ENCODE results near the gene SNX10. TPM values are rescaled to one million over a fixed set of nuclear protein-coding genes. Genes with fewer than 3 reads are reported as not detected.

SNX10 gene
- total RNA-seq, 1 experiment from 2014 or later: 9.4 TPM

DNA sequence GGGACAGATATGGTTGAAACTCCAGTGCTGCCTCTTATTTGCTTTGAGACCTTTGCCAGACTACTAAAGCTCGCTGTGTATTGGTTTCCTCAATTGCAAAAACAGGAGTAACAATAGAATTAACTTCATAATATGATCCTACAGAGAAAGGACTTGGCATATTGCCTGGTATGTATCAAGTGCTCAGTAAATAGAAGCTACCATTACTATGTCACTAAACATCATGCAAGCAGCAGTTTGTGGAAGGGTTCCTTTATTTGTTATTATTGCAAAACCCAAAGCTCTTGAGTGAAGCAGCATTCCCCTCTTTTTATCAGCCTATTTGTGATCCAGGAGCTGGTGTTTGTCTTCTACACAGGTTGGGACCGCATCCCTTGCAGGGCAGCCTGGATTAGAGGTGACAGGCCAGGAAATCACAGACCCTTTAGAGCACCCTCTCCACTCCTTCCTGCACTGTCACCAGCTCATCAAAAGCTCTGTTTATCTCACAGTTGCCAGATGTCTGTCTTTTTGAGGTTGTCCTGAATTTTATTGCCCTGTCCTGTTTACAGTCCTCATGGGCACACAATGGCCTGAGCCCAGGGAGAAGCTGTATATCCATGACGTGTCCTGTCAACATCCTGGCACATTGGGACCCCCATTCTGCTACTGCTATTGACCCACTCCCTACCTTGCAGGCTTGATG is 121.5 kb downstream of the SNX10 start:
- no peaks in the 10 kb centered on the region for H3K9me3 Mint-ChIP-seq
- H3T11ph ChIP-seq (ENCODE audit: low read length): no peak overlapping the region
- H4K8ac ChIP-seq (replicated peaks; ENCODE audit: insufficient read length, low read depth, low read length): no peak overlapping the region
- no peak overlapping the region for H2BK120ac ChIP-seq (ENCODE audit: low read depth, low read length, poor library complexity, severe bottlenecking)
- H3K27me3 ChIP-seq (ENCODE audit: insufficient read depth, low read length): no peaks in the 10 kb centered on the region
- H3K36me3 Mint-ChIP-seq (ENCODE audit: insufficient read depth in 1 of 3, low read depth in 3 of 3): no peaks in the 10 kb centered on the region; a peak in 1 of 7 replicates
- H3K9ac ChIP-seq (ENCODE audit: extremely low read depth, insufficient read length, low read length): no peak overlapping the region
- no peaks in the 10 kb centered on the region for H3K9me3 ChIP-seq (ENCODE audit: control insufficient read depth, low read depth, low read length)
- no peak overlapping the region for H2AFZ ChIP-seq (ENCODE audit: low read length)
- peaks cover 5 to 7% of the 10 kb centered on the region in 2 experiments for H3K4me1 Mint-ChIP-seq
- DNase-seq: no peak
- no peak overlapping the region for H3K4ac ChIP-seq (ENCODE audit: low read depth, low read length)
- no peak overlapping the region for H3K4me2 ChIP-seq (ENCODE audit: insufficient read depth, insufficient read length, low read length)
- H3K4me1 ChIP-seq (ENCODE audit: insufficient read depth, low read length): no peaks in the 10 kb centered on the region; the same call in 1 of the 2 replicates
- H3K79me2 ChIP-seq (ENCODE audit: insufficient read depth, low read length): no peaks in the 10 kb centered on the region
- H2BK5ac ChIP-seq (ENCODE audit: insufficient read length, low read length): no peak overlapping the region
- H2BK12ac ChIP-seq (ENCODE audit: insufficient read length, low read depth, low read length): no peak overlapping the region
- no peaks in the 10 kb centered on the region for H3K27me3 Mint-ChIP-seq (ENCODE audit: low read depth)
- H2BK15ac ChIP-seq (ENCODE audit: low read depth, low read length): no peak overlapping the region
- H3K4me3 Mint-ChIP-seq: no peak overlapping the region
- no peak overlapping the region for H4K5ac ChIP-seq (ENCODE audit: insufficient read length, low read depth, low read length)
- no peak for TF ChIP-seq CTCF (conservative IDR thresholded peaks at IDR 0.05)
- H4K91ac ChIP-seq (ENCODE audit: insufficient read length, low read depth, low read length): no peak overlapping the region
- no peak overlapping the region for H3K27ac ChIP-seq (ENCODE audit: insufficient read length, low read depth, low read length)
- H2BK20ac ChIP-seq (ENCODE audit: low read depth, low read length, poor library complexity, severe bottlenecking): no peak overlapping the region
- H3K23me2 ChIP-seq (ENCODE audit: insufficient read length, low read depth, low read length, poor library complexity, severe bottlenecking): no peaks in the 10 kb centered on the region
- no peak overlapping the region; a peak in 1 of 7 replicates for H3K27ac Mint-ChIP-seq
- WGBS (ENCODE audit: extremely low coverage, insufficient read length, low lambda C conversion rate): no CpG with 5 or more reads among the region's 3 CpGs
- no peak overlapping the region for H3K23ac ChIP-seq (ENCODE audit: insufficient read length, low read depth, low read length)
- no peak overlapping the region for H3K18ac ChIP-seq (ENCODE audit: insufficient read length, low read depth, low read length)
- no peak overlapping the region for H3K56ac ChIP-seq (ENCODE audit: insufficient read length, low read depth, low read length)
- H3K14ac ChIP-seq (ENCODE audit: insufficient read depth, low read length): no peak overlapping the region
- H2AK5ac ChIP-seq (ENCODE audit: insufficient read length, low read length): no peak overlapping the region
- no peaks in the 10 kb centered on the region for H3K79me1 ChIP-seq (ENCODE audit: insufficient read depth, low read depth, low read length, poor library complexity, severe bottlenecking)
- no peaks in the 10 kb centered on the region for H4K20me1 ChIP-seq (ENCODE audit: control insufficient read depth, insufficient read depth, insufficient read length)

Data from H9 (cell line).